Stimulated activated CD4-positive, alpha-beta T cell treated with anti-CD3 and anti-CD28 coated beads, Interleukin-1b, Interleukin-23, amount 100 ng/mL, for 48 hours (primary cell): ENCODE results near the gene SYVN1.
"Not testable (repeated sequence)": the region's sequence is repeated elsewhere in the genome, so short reads cannot be mapped to it uniquely, and the experiment has no call there.

ENCODE experiments used
- DNase-seq: peaks from one replicate; pipeline ENCODE4 v3.0.0-alpha.2; 2020

Gene SYVN1

DNA sequence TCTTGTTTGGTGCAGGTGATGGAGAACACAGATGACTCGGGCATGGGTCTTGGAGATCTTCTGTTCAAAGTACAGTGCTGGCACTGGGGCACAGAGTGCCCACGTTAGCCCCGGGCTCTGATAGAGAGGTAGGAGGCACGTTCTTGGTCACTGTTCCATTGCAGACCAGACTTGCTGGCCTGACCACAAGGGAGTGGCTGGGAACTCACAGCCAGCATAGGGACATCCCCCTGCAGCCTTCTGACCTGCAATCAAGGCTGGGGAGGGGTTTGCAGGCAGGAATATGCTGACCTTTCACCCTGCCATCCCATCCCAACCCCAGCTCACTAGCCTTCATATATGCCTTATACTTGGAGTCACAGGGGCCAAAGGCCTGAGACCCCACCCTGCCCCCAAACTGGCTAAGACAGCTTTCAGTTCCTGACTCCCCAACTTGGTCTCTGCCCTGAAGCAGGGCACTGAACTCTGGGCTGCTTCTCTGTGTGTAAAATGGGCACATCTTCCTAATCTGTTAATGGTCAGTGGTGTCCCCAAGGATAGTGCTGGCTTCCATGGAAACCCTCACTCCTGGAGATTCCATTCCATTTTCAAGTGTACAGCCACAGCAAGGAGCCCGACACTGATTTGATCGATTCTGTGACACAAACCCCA lies 7.6 kb downstream of the SYVN1 start:
- no peak for DNase-seq

DNA sequence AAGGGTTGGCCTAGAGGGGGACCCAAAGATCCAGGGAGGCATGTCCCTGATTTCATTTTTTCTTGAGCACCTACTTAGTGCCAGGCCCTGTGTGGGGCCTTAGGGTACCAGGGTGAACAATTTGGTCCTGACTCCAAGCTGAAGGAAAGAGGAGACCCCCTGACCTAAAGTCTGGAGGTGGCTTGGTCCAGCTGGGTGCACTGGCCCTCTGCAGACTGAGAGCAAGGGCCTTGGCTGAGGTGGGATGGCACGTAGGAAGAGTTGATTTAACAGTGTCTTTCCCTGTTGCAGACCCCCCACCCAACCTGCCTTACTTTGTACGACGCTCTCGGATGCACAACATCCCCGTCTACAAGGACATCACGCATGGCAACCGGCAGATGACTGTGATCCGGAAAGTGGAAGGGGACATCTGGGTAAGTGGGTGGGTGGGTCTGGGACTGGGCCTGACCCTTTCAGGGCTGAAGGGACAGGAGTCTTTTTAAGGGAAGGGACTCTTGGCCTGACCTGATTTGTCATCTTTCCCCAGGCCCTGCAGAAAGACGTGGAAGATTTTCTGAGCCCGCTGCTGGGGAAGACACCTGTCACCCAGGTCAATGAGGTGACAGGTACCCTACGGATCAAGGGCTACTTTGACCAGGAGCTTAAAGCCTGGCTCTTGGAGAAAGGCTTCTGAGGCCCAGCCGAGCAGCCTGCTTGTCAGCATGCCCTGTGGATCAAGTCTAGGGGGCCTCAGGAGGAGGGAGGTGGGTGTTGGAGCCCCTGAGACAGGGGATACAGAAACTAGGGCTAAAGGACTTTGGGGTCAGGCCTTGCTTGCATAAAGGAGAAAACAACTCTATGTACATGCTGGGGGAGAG lies 8.9 kb downstream of the SYVN1 start:
- no peak for DNase-seq

DNA sequence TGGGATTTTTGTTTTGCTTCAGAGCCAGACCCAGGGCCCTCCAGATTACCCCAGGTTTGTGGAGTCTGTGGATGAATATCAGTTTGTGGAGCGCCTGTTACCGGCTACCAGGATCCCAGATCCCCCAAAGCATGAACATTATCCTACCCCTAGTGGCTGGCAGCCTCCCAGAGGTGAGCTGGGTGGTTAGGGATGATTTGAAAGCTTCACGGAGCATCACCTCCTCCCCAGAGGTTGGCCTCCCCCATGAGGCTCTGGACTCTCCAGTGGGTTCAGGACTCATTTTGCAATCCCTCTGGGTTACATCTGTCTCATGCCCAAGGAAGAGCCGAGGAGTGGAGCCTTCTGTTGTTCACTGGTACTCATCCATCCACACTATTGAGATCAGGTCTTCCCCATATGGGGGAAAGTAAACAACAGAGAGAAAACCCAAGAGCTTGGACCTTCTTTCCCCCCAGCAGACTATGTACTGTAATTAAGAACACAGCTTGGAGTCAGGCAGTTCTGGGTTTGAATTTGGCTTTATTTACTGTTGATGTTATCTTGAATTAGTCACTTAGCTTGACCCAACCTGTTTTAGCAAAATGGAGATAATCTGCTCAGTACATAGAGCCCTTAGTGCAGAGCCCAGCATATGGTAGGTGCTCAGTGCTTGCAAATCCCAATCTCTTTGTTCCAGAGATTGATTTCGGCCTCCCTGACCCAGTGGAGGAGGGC lies 9.7 kb downstream of the SYVN1 start:
- DNase-seq, result no peak

DNA sequence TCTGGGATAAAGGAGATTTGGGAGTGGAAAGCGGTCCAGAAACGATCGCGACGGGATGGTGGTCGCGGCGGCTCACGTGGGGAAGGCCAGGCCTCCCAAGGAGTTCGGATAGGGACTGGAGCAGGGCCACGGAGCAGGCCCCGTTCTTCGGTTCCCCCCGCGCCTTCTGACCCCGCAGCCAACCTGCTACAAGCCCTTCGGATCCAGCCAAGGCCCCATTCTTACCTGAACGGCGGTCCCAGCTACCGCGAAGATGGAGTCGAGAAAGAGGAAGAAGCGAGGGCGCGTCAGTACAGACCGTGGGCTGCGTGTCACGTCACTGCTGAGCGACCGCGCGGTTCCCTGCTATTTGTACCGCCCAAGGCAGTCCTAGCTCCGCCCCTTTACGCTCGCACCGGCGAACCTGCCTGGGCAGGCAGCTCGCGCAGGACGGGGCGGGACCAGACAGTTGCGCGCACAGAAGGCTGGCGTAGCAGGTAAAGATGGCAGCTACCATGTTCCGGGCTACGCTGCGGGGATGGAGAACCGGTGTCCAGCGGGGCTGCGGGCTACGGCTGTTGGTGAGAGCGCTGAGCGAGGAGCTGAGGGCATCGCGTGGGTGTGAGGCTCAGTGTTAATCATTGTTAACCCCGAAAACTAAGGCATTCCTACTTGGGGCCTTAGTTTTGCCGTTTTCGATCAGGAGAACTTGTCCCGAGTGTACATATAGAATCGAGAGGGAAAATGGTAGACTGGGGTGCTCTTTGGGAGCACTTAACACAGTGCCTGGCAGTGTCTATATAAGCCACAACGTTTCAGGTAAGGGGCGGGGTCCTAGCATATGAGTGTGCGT lies 12.2 kb downstream of the SYVN1 start, which contains the start of the genes FAU and MRPL49:
FAU (minus strand) TSS at position 270 of the 832 bp plus-strand sequence. CDS start 321 bp downstream, outside the sequence.
MRPL49 (plus strand) TSS at position 457 of the 832 bp plus-strand sequence; CDS start at position 483, 26 bp downstream.
- DNase-seq, result peak; percentile 99

DNA sequence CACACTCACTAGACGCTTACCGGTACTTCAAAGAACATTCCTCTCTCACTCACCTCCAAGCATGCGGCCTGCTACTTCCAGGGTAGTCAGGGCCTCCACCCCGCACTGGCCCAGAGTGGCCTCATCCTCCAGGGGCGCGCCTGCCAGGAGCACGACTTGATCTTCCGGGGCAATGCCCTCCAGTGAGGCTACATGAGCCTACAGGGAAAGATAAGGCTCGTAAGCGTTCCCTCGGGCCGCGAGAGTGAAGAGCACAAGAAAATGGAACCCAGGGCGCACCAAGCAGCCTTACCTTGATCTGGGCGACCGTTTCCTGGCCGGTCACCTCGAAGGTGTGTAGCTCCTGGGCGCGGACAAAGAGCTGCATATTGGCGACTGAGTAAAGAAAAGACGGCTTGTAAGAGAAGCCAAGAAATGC lies 12.9 kb downstream of the SYVN1 start:
- peak; percentile 36 for DNase-seq

DNA sequence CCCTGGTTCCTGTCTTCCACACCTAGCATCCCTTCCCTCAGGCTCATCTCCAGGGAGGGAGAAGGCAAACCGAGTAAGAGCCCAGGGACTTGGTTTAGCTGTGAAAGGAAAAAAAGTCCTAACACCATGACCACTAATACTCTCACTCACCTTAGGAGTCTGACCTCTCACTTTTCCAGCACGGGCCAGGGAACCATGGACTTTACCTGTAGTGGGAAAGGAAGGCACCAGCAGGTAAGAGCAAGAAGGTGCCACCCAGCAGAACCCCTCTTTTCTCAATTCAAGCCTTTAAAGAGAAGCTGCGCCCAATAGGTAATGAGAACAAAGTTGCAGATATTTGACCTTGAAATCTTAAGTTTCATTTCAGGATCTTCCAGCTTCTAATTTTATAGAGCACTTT lies 13.5 kb downstream of the SYVN1 start:
- no peak for DNase-seq

DNA sequence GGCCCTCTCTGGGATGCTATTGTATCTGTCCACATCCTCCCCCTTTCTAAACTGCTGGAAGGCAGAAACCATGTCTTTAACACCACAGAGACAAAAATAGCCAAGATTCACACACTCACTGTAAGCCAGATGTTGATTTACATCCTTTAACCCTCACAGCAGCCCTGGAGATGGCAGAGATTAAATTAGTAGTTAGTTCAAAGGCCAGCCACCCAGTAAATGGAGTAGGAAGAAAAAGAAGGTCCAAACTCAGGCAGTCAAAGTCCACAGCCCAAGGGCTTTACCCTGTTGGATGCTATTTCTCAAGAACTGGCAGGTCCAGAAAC lies 14.7 kb downstream of the SYVN1 start:
- no peak for DNase-seq

DNA sequence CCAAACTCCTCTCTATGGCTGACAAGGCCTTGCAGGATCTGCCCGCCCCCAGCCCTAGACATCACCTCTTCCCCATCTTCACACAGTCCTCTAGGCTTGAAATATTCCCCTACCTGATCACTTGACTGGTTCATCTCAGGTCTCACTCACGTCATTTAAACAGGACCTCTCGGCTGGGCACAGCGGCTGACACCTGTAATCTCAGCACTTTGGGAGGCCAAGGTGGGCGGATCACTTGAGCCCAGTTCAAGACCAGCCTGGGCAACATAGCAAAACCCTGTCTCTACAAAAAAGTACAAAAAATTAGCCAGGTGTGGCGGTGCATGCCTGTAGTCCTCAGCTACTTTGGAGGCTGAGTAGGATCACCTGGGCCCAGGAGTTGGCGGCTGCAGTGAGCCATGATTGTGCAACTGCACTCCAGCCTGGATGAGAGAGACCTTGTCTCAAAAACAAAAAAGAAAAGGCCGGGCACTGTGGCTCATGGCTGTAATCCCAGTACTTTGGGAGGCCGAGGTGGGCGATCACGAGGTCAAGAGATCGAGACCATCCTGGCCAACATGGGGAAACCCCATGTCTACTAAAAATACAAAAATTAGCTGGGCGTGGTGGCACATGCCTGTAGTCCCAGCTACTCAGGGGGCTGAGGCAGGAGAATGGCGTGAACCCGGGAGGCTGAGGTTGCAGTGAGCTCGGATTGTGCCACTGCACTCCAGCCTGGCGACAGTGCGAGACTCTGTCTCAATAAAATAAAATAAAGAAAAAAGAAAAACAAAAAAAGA lies 15.2 kb downstream of the SYVN1 start:
- not testable (repeated sequence) for DNase-seq

DNA sequence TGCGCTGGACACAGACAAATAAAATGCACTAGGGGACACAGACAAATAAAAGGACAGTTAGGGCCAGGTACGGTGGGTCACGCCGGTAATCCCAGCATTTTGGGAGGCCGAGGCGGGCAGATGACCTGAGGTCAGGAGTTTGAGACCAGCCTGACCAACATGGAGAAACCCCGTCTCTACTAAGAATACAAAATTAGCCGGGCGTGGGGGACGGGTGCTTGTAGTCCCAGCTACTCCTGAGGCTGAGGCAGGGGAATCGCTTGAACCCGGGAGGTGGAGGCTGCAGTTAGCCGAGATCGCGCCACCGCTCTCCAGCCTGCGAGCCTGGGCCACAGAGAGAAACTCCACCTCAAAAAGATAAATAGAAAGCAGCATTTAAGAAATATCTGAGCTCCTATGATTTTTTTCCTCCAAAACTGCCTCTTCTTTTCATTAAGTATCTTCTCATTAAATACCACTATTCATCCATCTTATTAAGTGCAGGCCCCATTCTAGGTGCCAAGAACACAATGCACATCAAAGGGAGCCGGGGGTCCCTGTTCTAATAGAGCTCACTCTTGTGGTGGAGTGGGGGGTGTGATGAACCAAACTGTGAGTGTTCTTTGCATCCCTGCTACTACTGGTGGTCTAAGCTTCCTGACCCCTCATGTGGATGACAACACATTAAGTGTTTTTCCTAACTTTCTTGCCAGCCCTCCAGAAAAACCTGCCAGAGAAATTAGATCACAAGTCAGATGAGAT lies 16.1 kb downstream of the SYVN1 start:
- DNase-seq, result no peak

DNA sequence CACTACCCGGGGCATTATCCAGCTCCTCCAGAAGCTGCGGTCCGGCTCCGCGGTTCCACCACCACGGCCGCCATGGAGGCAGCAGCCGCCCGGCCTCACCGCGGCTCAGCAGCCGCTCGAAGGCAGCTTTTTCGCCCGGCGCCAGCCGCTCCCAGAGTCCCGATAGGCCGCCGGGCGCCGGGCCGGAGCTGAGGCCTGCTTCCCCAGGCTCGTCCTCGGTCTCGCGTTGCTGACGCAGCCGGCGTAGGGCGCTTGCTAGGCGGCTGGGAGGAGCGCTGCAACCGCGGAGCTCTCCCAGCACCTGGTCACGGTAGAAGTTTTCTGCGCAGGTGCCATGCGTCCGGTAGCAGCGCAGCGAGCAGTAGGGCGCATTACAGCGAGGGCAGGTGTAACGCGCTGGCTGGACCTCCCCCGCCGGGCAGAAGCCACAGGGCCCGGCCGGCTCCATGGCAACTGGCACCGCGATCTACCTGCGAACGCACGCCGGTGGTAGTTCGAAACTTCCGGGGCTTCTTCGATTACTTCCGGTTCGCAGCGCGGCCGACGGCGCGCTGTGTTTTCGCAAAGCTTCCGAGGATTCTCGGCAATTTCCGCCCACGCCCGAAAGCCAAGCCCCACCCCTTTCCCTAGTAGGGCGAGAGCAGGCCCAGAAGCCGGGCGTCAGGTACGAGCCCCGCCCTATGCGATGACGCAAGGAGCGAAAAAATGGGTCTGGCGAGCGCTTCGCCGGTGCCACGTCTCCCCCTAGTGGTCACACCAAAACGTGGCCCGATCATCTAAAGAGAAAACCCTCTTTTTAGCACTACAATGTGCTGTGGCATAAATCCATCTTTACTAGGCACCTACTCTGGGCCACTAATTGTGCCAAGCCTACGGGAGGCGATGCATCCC lies 16.9 kb downstream of the SYVN1 start, which contains the start of gene ZNHIT2:
ZNHIT2 (minus strand) TSS at position 496 of the 891 bp plus-strand sequence; CDS start at position 448, 48 bp downstream.
- peak; percentile 100 for DNase-seq

DNA sequence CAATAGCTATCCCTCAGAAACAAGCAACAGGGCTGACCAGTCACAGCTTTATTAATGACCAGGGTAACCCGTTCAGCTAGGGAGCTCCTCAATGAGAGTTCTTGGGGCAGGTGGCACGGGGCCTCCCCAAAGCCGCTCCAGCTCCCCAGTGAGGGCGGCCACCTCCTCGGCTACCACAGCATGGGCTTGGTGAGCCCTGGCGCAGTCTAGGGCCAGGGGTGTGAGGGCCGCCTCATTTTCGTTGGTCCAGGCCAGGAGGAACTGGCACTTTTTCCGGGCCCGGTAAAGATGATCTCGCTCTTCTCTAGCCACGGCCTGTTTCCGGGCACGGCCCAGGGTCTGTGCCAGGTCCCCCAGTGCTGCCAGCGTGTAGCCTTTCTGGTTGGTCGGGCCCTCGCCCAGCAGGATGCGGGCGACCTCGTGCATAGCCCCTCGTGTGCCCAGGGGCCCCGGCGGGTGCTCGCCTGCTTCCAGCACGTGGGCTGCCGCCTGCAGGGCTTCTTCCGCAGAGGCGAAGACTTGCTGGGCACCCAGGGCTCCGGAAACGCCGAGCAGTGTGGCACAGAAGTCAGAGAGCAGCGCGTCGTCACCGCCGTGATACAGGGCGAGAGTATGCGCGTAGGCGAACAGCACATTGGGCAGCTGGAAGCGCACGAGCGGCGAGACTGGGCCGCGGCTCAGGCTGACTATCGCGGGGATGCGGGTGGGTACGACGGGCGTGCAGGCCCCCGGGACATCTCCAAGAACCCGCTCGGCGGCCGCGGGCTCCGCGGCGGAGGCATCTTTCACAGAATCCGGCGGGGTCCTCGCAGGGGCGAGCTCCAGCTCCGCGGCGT lies 17.7 kb downstream of the SYVN1 start:
- peak; percentile 82 for DNase-seq

DNA sequence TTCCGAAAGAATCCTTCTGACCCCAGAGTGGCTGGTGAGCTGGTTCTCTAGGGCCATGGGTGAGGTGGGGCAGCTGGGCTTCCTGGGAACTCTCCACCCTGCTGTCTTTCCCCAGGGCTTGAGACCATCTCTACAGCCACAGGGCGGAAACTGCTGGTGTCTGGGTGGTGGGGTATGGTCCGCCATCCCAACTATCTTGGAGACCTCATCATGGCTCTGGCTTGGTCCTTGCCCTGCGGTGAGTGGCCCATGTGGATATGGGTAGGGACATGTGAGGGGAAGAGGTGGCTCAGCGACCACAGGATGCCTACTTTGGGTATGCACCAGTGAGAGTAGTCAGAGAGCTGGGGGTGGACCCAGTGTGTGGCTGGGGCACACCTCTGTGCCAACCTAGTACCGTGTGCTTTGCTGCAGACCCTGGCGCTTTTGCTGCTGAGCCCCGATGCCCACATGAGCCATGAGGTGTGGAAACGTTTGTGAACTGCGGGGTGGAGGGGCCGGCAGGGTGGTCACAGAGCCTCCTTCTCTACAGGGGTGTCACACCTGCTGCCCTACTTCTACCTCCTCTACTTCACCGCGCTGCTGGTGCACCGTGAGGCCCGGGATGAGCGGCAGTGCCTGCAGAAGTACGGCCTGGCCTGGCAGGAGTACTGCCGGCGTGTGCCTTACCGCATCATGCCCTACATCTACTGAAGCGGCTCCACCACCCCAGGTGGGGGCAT lies 18.8 kb downstream of the SYVN1 start:
- no peak for DNase-seq

DNA sequence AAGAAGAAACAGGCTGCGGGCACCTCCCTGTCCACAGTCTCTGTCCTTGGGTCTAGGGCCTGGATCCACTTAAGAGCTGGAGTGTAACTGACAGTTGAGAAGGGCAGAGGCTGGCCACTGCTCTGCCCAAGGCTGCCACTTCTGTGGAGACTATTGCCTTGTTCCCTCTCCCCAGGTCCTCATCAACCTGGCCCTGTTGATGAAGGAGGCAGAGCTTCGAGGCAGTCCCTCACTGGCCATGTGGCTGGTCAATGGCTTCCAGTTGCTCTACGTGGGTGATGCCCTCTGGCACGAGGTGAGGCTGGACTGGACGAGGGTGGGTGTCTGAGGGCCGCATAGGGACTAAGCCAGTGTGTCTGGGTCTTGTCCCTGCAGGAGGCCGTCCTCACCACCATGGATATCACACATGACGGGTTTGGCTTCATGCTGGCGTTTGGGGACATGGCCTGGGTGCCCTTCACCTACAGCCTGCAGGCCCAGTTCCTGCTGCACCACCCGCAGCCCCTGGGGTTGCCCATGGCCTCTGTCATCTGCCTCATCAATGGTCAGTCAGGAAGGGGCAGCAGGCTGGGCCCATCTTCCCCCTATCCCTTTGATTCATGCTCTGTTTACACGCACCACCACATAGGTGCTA lies 19.7 kb downstream of the SYVN1 start:
- no peak for DNase-seq

DNA sequence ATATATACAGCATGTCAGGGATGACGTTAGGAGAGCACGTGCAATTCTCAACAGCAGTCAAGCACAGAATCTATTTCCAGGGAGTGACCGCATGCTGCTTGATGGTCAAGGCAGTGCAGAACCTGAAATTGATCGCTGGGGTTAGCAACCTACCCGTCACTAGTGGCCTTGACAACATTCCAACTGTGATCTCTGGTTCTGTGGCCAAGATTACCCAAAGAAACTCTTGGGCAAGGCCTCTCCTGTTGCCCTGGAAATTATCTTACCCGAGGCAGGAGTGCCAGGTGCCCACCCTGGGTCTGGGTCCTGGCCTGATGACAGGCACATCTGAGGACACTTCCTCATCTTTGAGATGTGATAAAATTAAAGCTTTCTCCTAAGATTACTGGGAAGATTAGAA lies 20.5 kb downstream of the SYVN1 start:
- no peak for DNase-seq

DNA sequence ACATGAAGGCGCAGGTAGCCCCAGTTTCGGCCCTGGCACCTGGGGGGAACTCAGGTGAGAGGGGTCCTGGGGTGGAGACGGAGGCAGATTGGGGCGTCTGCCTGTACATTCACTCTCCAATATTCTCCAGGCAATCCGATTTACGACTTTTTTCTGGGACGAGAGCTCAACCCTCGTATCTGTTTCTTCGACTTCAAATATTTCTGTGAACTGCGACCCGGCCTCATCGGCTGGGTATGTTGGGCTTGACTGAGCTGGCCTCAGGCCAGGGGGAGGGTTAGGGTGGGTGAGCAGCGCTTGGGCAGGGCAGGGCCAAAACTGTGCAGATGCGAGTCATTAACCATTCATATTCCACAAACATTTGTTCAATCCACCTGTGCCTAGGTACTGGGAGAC lies 21.0 kb downstream of the SYVN1 start:
- DNase-seq, result no peak

DNA sequence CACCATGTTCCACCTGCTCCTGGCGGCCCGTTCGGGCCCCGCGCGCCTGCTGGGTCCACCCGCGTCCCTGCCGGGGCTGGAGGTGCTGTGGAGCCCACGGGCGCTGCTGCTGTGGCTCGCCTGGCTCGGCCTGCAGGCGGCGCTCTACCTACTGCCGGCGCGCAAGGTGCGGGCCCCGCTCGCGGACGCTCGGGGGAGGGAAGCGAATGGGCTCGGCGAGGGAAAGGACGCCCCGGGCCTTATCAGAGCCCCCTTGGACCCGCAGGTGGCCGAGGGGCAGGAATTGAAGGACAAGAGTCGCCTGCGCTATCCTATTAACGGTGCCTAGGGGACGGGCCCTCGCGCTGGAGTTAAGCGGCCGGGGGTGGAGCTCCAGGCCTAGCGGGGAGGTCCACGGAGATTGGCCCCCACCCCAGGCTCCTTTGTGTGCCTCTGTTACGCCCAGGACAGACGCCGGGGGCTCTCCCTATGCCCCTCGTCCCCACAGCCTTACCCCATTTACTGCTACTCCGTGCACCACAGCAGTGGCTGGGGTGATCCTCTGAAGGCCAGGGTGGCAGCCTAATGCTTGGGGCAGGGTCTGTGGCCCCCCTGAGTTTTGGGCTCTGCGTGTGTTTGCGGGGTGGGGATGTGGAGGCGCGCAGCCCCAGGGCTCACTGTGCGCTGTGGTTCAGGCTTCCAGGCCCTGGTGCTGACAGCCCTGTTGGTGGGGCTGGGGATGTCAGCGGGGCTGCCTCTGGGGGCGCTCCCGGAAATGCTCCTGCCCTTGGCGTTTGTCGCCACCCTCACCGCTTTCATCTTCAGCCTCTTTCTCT lies 21.6 kb downstream of the SYVN1 start:
- peak; percentile 72 for DNase-seq
